ENCODE results near the gene DNM2.
A peak's percentile ranks its signal among the peaks of the same experiment; 100 is the strongest.
"Not testable (repeated sequence)": the region's sequence is repeated elsewhere in the genome, so short reads cannot be mapped to it uniquely, and the experiment has no call there.

DNM2 gene

GRCh38 chr19:10717356-10718204 lies at the start of gene DNM2:
TSS of gene DNM2 (plus strand) at chr19:10718079. CDS start at chr19:10718243, 164 bp downstream.
- peak; percentile 100 for DNase-seq

DNA sequence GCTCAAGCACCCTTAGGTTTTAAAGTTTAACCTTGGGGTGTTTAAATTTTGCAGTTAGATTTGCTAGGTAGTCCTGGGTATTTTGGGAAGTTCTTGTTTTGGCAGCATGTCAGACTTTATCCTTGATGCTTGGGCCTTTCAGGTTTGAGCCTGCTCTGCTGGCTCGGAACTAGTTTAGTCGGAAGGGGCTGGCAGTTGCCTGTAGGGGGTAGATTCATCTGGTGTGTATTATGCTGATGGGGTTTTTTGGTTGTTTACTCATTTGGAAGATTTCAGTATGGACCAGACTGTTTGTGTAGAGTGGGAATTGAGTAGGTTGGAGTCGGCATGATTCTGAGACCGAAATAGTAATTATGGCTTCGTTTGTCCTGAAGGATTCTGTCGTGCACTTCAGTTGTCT lies 48.6 kb upstream of the DNM2 start:
- DNase-seq: no peak

DNA sequence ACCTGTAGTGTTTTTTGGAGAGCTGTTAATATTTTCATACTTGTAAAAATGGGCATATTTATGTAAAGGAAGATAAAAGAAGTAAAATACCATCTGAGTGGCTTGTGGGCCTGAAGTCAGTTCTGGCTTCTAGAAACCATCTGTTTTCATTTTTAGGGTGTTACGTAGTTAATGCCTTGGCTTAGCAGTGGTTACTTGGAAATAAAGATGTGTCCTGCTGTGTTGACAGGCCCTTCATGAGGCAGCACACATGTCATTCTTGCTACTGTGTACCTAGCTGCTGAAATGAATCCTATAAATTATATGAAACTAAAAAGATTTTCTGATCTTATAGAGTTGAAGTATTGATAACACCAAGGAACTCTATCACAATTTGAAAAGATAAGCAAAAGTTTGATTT lies 47.7 kb upstream of the DNM2 start:
- DNase-seq: no peak

- no peak for DNase-seq
Observed at GRCh38 chr19:10670876-10671804, 46.7 kb upstream of the DNM2 start.

GRCh38 chr19:10671922-10672321 lies 46.0 kb upstream of the DNM2 start:
- DNase-seq: not testable (repeated sequence)

DNA sequence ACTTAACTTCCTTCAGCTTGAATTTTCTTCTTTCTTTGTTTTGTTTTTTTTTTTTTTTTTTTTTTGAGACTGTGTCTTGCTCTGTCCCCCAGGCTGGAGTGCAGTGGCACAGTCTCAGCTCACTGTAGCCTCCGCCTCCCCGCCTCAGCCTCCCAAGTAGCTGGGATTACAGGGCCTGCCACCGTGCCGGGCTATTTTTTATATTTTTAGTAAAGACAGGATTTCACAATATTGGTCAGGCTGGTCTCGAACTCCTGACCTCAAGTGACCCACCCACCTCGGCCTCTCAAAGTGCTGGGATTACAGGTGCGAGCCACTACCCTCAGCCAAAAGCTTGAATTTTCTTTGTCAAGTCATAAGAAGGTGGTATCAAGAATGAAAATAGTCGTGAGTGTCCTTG lies 42.7 kb upstream of the DNM2 start:
- DNase-seq: not testable (repeated sequence)

GRCh38 chr19:10677751-10678150 lies 40.1 kb upstream of the DNM2 start:
- DNase-seq: no peak

GRCh38 chr19:10678813-10679212 lies 39.1 kb upstream of the DNM2 start:
- no peak for DNase-seq

DNA sequence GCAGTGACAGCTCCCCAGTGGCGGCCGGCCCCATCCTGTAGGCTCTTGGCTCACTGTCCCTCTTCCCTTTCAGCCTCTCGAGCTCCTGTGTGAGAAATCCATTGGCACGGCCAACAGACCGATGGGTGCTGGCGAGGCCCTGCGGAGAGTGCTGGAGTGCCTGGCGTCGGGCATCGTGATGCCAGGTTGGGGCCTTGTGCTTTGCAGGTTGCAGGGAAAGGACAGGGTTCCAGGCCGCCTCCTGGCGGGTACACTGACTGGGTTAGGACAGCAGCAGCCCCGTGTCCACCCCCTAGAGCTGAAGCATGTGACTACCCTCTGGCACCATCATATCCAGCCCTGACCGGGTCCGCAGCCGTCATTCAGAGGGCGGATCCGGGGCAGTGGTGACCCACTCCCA lies 38.1 kb upstream of the DNM2 start:
- no peak for DNase-seq

GRCh38 chr19:10680545-10681135 lies 37.2 kb upstream of the DNM2 start:
- DNase-seq: no peak

DNA sequence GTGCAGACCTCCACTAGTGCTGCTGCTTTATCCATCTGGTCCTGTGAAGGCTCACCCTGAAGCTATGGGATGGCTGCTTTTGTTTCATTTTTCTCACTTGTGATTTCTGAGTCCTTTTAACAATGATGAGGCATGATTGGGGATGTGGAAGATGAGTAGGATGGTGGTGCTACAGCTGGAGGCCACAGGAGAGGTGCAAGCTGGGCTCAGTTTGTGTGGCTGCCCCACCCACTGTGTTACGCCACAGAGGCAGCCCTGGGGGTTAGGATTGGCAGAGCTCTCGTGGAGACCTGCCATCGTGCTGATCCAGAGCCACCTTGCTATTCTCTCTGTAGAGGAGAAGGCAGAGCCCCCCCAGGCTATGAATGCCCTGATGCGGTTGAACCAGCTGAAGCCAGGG lies 36.2 kb upstream of the DNM2 start:
- no peak for DNase-seq

DNA sequence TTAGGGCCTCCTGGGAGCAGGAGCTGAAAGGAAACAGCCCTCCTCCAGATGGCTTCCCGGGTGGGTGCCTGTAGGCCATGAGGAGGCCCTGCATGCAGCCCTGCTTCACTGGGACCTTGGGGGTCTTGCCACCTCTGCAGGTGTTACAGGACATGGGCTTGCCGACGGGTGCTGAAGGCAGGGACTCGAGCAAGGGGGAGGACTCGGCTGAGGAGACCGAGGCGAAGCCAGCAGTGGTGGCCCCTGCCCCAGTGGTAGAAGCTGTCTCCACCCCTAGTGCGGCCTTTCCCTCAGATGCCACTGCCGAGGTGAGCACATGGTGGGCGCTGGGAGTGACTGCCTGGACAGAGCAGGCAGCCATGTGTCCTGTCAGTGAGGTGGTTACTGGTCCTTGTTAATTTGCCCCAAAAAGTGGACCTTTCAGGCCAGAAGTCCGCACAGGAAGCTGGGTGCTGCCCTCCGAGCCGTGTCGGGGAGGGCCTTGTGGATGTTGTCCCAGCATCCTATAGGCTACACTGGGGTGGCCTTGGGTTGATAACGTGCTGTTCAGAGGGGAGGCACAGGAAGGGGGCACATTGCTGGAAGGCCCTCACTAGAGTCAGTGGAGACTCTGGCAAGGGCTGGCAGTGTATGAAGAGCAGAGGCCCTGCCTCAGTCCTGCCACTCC lies 35.3 kb upstream of the DNM2 start:
- no peak for DNase-seq

DNA sequence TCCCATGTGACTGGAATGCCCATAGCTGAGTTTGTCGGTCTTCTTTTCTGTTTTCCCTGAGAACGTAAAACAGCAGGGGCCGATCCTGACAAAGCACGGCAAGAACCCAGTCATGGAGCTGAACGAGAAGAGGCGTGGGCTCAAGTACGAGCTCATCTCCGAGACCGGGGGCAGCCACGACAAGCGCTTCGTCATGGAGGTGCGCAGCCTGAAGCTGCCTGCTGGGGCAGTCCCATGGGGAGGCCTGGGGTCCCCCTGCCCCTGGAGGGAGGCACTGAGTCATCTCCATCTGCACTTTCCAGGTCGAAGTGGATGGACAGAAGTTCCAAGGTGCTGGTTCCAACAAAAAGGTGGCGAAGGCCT lies 34.8 kb upstream of the DNM2 start:
- DNase-seq: no peak

DNA sequence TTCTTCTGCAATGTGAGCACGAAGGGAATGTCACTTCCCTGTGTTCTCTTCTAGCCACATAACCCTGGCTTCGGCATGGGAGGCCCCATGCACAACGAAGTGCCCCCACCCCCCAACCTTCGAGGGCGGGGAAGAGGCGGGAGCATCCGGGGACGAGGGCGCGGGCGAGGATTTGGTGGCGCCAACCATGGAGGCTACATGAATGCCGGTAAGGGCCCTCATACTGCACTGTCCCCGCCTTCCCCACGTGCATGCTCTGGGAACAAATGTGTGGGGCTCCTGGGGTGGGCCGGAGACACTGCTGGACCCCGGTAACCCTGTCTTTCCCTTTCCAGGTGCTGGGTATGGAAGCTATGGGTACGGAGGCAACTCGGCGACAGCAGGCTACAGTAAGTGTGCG lies 34.3 kb upstream of the DNM2 start:
- no peak for DNase-seq

DNA sequence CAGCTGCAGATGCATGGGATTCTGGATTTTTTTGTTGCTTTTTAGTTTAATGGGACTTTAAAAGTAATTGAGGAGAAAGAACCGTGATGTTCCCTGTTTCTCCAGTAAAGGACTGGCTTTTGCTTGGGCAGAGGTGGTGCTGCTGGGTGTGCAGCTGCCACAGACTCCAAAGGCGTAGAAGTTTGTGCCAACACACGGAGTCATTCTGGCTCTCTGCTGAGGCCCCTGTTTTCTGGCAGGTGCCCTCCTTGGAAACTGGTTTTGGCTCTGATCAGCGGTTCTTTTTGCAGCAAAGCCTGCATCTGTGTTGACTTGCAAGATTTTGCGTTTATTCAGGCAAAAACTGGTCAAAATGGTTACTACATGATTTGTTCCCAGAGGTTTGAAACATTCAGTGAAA lies 32.7 kb upstream of the DNM2 start:
- DNase-seq: no peak

DNA sequence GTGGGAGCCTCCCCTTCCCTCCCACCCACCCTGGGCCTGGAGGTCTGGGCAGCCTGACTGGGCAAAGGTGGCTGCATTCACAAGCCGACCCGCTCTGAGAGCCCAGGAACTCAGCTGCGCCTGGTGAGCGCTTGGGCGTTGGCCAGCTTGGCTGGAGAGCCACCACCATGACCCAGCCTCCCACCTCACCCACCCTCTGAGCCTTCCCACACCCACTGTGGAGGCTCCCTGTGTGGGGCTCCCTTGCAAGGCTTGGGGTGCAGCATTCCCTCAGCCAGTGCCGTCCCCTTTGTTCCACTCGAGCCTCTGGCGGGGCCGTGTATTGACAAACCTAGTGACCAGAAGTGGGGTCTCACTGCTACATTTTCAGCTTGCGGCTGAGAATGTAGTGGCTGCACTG lies 31.7 kb upstream of the DNM2 start:
- no peak for DNase-seq

DNA sequence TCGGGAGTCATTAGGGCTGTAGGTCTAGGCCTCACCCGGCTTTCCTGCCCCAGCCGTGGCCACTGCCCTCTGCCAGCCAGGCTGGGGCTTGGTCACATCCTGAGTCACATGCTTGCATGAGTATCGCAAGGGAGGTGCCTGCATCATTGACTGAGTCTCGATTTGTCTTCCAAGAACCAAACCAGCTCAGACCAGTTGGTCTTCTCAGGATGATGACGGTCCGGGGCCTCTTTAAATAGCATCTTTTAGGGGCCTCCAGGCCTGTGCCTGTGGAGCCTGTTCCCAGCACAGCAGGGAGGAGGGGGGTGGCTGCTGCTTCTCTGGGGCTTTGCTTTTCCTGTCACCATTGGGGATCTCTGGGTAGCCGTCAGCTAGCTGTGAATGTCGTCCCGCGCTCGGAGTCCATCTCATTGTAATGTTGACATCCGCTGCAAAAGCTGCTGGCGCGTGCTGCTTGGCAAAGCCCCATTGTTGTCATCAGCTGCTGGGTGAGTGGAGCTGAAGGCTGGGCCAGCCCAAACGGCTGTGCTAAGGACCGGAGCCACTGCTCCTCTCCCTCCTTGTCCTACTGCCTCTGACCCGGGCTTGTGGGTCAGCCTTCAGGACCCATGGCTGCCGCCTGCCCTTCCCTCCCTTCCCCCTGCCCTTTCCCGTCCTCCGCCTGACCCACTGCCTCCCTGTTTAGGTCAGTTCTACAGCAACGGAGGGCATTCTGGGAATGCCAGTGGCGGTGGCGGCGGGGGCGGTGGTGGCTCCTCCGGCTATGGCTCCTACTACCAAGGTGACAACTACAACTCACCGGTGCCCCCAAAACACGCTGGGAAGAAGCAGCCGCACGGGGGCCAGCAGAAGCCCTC lies 31.0 kb upstream of the DNM2 start:
- DNase-seq: no peak

DNA sequence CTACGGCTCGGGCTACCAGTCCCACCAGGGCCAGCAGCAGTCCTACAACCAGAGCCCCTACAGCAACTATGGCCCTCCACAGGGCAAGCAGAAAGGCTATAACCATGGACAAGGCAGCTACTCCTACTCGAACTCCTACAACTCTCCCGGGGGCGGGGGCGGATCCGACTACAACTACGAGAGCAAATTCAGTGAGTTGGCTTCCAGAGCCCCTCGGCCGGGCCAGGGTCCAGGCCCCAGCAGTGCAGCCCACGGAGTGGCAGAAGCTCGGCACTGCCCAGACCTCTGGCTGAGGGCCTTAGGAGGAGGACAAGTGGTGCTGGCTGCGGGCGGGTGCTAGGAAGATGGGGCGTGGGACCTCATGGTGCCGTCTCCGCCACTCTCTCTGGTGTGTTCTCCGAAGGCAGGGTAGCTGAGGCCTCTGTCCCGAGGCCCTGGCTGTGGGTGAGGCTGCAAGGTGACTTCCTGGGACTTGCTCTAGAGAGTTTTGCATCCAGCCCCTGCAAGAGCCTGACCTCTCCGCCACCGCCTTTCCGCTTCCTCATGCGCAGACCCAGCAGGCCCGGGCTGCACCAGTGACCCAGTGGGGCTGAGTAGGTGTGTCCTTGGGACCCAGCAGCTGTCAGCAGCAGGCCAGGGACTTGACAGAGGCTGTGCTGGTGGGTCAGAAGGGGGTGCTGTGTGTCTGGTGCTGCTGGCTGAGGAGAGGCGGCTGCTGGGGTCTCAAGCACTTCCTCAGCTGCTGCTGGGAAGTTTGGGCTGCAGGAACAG lies 30.2 kb upstream of the DNM2 start:
- no peak for DNase-seq

- no peak for DNase-seq
Observed at GRCh38 chr19:10688545-10689280, 29.2 kb upstream of the DNM2 start.

DNA sequence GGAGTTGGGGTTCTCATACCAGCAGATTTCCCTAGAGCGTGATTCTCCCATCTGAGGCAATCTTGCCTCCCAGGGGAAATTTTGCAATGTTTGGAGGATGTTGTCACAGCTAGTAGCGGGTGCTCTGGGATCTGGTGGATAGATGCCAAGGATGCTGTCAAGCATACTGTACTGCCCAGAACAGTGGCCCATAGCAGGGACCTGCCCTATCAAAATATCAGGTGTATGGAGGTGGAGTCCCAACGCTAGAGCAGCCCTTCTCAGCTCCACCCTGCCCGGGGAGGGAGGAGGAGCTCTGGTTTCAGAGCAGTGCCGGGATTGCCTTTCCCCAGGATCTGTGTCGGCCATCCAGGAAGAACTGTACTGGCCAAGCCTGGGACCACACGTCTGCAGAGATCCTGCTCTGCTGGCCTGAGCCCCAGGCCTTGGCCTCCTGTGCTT lies 27.5 kb upstream of the DNM2 start:
- peak; percentile 60 for DNase-seq
